H1 (cell line): ENCODE data around the gene PITPNC1. TPM values are rescaled to one million over a fixed set of nuclear protein-coding genes. Genes with fewer than 3 reads are reported as not detected.

Source experiments
- CTCF ChIA-PET: fragments of 300-600 bp; sonication (Branson Sonifier 250); formaldehyde crosslinking; loops from one replicate; lab custom pipeline; 2021; ENCODE audit not compliant: partially characterized antibody; lab: Charles Lee
- POLR2A ChIA-PET: fragments of 300-600 bp; sonication (Branson Sonifier 250); formaldehyde crosslinking; loops from one replicate; lab custom pipeline; 2021; ENCODE audit warnings: inconsistent platforms; ENCODE audit not compliant: partially characterized antibody; lab: Charles Lee
- DNase-seq, 2 experiments: peaks; one replicate each; pipeline versions ENCODE4 v3.0.0 to v3.0.0-alpha.2; 2010 to 2022; ENCODE audit warnings: low spot score in 2 of 2, low read depth in 1 of 2, mixed read lengths in 1 of 2
- FAIRE-seq: peaks from 2 replicates; lab custom pipeline; 2011; peaks lifted over from hg19 to GRCh38; lab: Jason Lieb, UNC
- H2AFZ ChIP-seq: 2 replicates; pipeline ENCODE4 v1.8.1; 2012; ENCODE audit warnings: low read length, inconsistent platforms
- H2AK5ac ChIP-seq: 2 replicates; pipeline ENCODE4 v1.6.1; 2013; ENCODE audit warnings: low read depth, low read length
- H2BK120ac ChIP-seq: replicated peaks from 2 replicates; pipeline ENCODE3; 2013; ENCODE audit warnings: low read depth, low read length, inconsistent platforms
- H2BK12ac ChIP-seq: 2 replicates; pipeline ENCODE4 v1.6.1; 2013; ENCODE audit warnings: low read depth, low read length
- H2BK15ac ChIP-seq: 2 replicates; pipeline ENCODE4 v1.6.1; 2013; ENCODE audit warnings: low read length
- H2BK20ac ChIP-seq: 2 replicates; pipeline ENCODE4 v1.6.1; 2013; ENCODE audit warnings: low read length
- H2BK5ac ChIP-seq: 2 replicates; pipeline ENCODE4 v1.6.1; 2013; ENCODE audit warnings: low read depth, low read length
- H3K14ac ChIP-seq: 2 replicates; pipeline ENCODE4 v1.6.1; 2013; ENCODE audit warnings: inconsistent platforms; ENCODE audit not compliant: insufficient read length
- H3K18ac ChIP-seq: 2 replicates; pipeline ENCODE4 v1.6.1; 2013; ENCODE audit warnings: low read length; ENCODE audit errors: extremely low read depth
- H3K23ac ChIP-seq: 2 replicates; pipeline ENCODE4 v1.6.1; 2013; ENCODE audit warnings: inconsistent platforms; ENCODE audit not compliant: insufficient read length
- H3K23me2 ChIP-seq: 2 replicates; pipeline ENCODE4 v1.6.1; 2013; ENCODE audit warnings: low read depth, low read length
- H3K27ac ChIP-seq: 2 replicates; pipeline ENCODE4 v1.6.1; 2011; ENCODE audit warnings: low read depth, low read length, inconsistent platforms
- H3K27me3 ChIP-seq, 4 experiments: replicated peaks in 1 of 4; 1 replicate in 1 of 4; 2 replicates in 3 of 4; pipeline versions ENCODE4 v1.6.1 to v1.8.1; 2011 to 2013; ENCODE audit warnings: low read length in 3 of 4, mild to moderate bottlenecking in 3 of 4, inconsistent platforms in 2 of 4, mixed read lengths in 2 of 4, moderate library complexity in 1 of 4; ENCODE audit not compliant: control insufficient read depth in 3 of 4, insufficient read depth in 3 of 4; ENCODE audit errors: extremely low read depth in 1 of 4
- H3K36me3 ChIP-seq, 4 experiments: 2 replicates each; pipeline versions ENCODE4 v1.6.1 to v1.8.1; 2011 to 2013; ENCODE audit warnings: mild to moderate bottlenecking in 4 of 4, low read length in 3 of 4, moderate library complexity in 2 of 4, control low read depth in 1 of 4, inconsistent platforms in 1 of 4; ENCODE audit not compliant: insufficient read depth in 4 of 4, control insufficient read depth in 2 of 4
- H3K4ac ChIP-seq: replicated peaks from 2 replicates; pipeline ENCODE3; 2013; ENCODE audit warnings: low read length, low read depth, mixed read lengths, inconsistent platforms; ENCODE audit not compliant: insufficient read length
- H3K4me1 ChIP-seq, 4 experiments: replicated peaks in 1 of 4; 1 replicate in 1 of 4; 2 replicates in 3 of 4; pipeline versions ENCODE4 v1.6.1 to v1.8.1; 2011 to 2013; ENCODE audit warnings: low read length in 3 of 4, inconsistent platforms in 2 of 4, mixed read lengths in 1 of 4; ENCODE audit not compliant: insufficient read depth in 4 of 4, control insufficient read depth in 3 of 4
- H3K4me2 ChIP-seq, 2 experiments: 2 replicates each; pipeline versions ENCODE4 v1.6.1 to v1.8.1; 2011 to 2013; ENCODE audit warnings: low read depth in 2 of 2, low read length in 2 of 2, control low read depth in 1 of 2, inconsistent platforms in 1 of 2, mild to moderate bottlenecking in 1 of 2; ENCODE audit not compliant: insufficient read depth in 1 of 2
- H3K4me3 ChIP-seq, 4 experiments: fragments of 200-600, 300-600 bp in 1 of 4; sonication (generic), shearing (Covaris generic), sonication (Bioruptor Twin) in 1 of 4; 2 replicates each; pipeline versions ENCODE4 v1.5.1 to v1.8.1; 2011 to 2016; ENCODE audit warnings: low read length in 4 of 4, low read depth in 3 of 4, control low read depth in 2 of 4, inconsistent platforms in 2 of 4, mild to moderate bottlenecking in 2 of 4, mixed read lengths in 1 of 4, moderate library complexity in 1 of 4; ENCODE audit not compliant: insufficient read depth in 2 of 4; ENCODE audit errors: extremely low read depth in 1 of 4
- H3K56ac ChIP-seq: replicated peaks from 2 replicates; pipeline ENCODE3; 2013; ENCODE audit warnings: low read depth, mild to moderate bottlenecking, mixed read lengths, low read length, inconsistent platforms; ENCODE audit not compliant: insufficient read length
- H3K79me1 ChIP-seq: 2 replicates; pipeline ENCODE4 v1.6.1; 2013; ENCODE audit warnings: low read depth, low read length, control low read depth
- H3K79me2 ChIP-seq, 2 experiments: 2 replicates each; pipeline versions ENCODE4 v1.6.1 to v1.8.1; 2012 to 2013; ENCODE audit warnings: low read length in 2 of 2, mild to moderate bottlenecking in 2 of 2, inconsistent platforms in 1 of 2; ENCODE audit not compliant: insufficient read depth in 2 of 2, control insufficient read depth in 1 of 2
- H3K9ac ChIP-seq, 4 experiments: replicated peaks in 1 of 4; 1 replicate in 1 of 4; 2 replicates in 3 of 4; pipeline versions ENCODE4 v1.6.1 to v1.8.1; 2011 to 2013; ENCODE audit warnings: low read depth in 3 of 4, low read length in 3 of 4, control low read depth in 2 of 4, mild to moderate bottlenecking in 2 of 4, moderate library complexity in 2 of 4, inconsistent platforms in 1 of 4; ENCODE audit errors: extremely low read depth in 1 of 4
- H3K9me3 ChIP-seq, 2 experiments: 2 replicates each; pipeline versions ENCODE4 v1.6.1 to v1.8.1; 2012 to 2013; ENCODE audit warnings: mild to moderate bottlenecking in 2 of 2, moderate library complexity in 2 of 2, control low read depth in 1 of 2, inconsistent platforms in 1 of 2, low read depth in 1 of 2, low read length in 1 of 2, mixed read lengths in 1 of 2; ENCODE audit not compliant: insufficient read depth in 2 of 2
- H4K20me1 ChIP-seq, 2 experiments: replicated peaks in 1 of 2; 2 replicates each; pipeline versions ENCODE3 to v1.8.1; 2011 to 2013; ENCODE audit warnings: inconsistent platforms in 2 of 2, low read length in 2 of 2, mild to moderate bottlenecking in 1 of 2; ENCODE audit not compliant: insufficient read depth in 2 of 2, control insufficient read depth in 1 of 2
- H4K5ac ChIP-seq: 2 replicates; pipeline ENCODE4 v1.6.1; 2013; ENCODE audit warnings: low read length, low read depth, mixed read lengths, inconsistent platforms; ENCODE audit not compliant: insufficient read length
- H4K8ac ChIP-seq: 2 replicates; pipeline ENCODE4 v1.8.0; 2013; ENCODE audit warnings: mild to moderate bottlenecking, moderate library complexity, low read length, inconsistent platforms; ENCODE audit not compliant: insufficient read depth; ENCODE audit errors: extremely low read depth
- H4K91ac ChIP-seq: replicated peaks from 2 replicates; pipeline ENCODE3; 2013; ENCODE audit warnings: low read length, mixed read lengths, inconsistent platforms; ENCODE audit not compliant: insufficient read length
- CHD1 ChIP-seq: IDR thresholded peaks from 2 replicates; pipeline ENCODE4 v1.6.1; 2012; ENCODE audit warnings: low read depth, low read length, improper control_type of control experiment
- CHD2 ChIP-seq: IDR thresholded peaks from 2 replicates; pipeline ENCODE4 v1.6.1; 2012; ENCODE audit warnings: low read length, improper control_type of control experiment
- CREB1 ChIP-seq: IDR thresholded peaks from 2 replicates; pipeline ENCODE4 v1.6.1; 2012; ENCODE audit warnings: inconsistent platforms
- EGR1 ChIP-seq: IDR thresholded peaks from 2 replicates; pipeline ENCODE4 v1.6.1; 2011; ENCODE audit warnings: low read depth, low read length, borderline replicate concordance
- FOSL1 ChIP-seq: IDR thresholded peaks from 2 replicates; pipeline ENCODE4 v1.6.1; 2011; ENCODE audit warnings: mild to moderate bottlenecking, low read depth, low read length, moderate library complexity; ENCODE audit not compliant: insufficient read depth
- HDAC6 ChIP-seq: IDR thresholded peaks from one replicate; pipeline ENCODE4 v1.7.1; 2012; ENCODE audit warnings: low read depth, mild to moderate bottlenecking, inconsistent platforms, low read length, moderate library complexity
- KDM1A ChIP-seq: fragments of 200-600, 300-600 bp; sonication (generic); IDR thresholded peaks from 2 replicates; pipeline ENCODE4 v1.7.1; 2016; ENCODE audit warnings: mild to moderate bottlenecking, low read length, borderline replicate concordance
- MAFK ChIP-seq: IDR thresholded peaks from 2 replicates; pipeline ENCODE4 v1.6.1; 2012; ENCODE audit warnings: low read depth, mild to moderate bottlenecking, improper control_type of control experiment, low read length
- POU5F1 ChIP-seq: IDR thresholded peaks from 2 replicates; pipeline ENCODE4 v1.6.1; 2011; ENCODE audit warnings: low read depth, mild to moderate bottlenecking, low read length, moderate library complexity
- RXRA ChIP-seq: IDR thresholded peaks from 2 replicates; pipeline ENCODE4 v1.6.1; 2011; ENCODE audit warnings: low read depth, mild to moderate bottlenecking, low read length, moderate library complexity; ENCODE audit not compliant: insufficient read depth
- SAP30 ChIP-seq: fragments of 300-600 bp; sonication (generic); IDR thresholded peaks from 2 replicates; pipeline ENCODE4 v1.7.1; 2012; ENCODE audit warnings: low read length, moderate library complexity, mild to moderate bottlenecking, inconsistent platforms; ENCODE audit not compliant: insufficient read depth, insufficient replicate concordance
- SP1 ChIP-seq: IDR thresholded peaks from 2 replicates; pipeline ENCODE4 v1.6.1; 2011; ENCODE audit warnings: low read depth, low read length
- SP4 ChIP-seq: IDR thresholded peaks from 2 replicates; pipeline ENCODE4 v1.6.1; 2012; ENCODE audit warnings: low read length, inconsistent platforms
- SRF ChIP-seq: IDR thresholded peaks from 2 replicates; pipeline ENCODE4 v1.6.1; 2011; ENCODE audit warnings: mild to moderate bottlenecking, low read depth, low read length, moderate library complexity
- TBP ChIP-seq: IDR thresholded peaks from 2 replicates; pipeline ENCODE4 v1.6.1; 2011; ENCODE audit warnings: low read depth, low read length, improper control_type of control experiment
- WGBS, 2 experiments: shearing (Covaris generic) in 1 of 2; methylation state at CpG; one replicate each; pipeline versions ENCODE4 v1.1.6 to v1.1.7; 2013 to 2015; ENCODE audit warnings: low lambda C conversion rate in 2 of 2, mixed read lengths in 2 of 2, inconsistent platforms in 1 of 2, low coverage in 1 of 2, missing lambda C conversion rate in 1 of 2; ENCODE audit not compliant: insufficient replicate concordance in 2 of 2, insufficient coverage in 1 of 2, insufficient read length in 1 of 2; ENCODE audit errors: extremely low coverage in 1 of 2, missing lambda C conversion rate in 1 of 2; 5-methylcytosine and 5-hydroxymethylcytosine counted together
- polyA plus RNA-seq, 7 experiments: library from polyadenylated mRNA; depleted of rRNA in 3 of 7; stranded (reverse) in 5 of 7; unstranded in 2 of 7; fragments of >200 nt in 5 of 7; fragments of 200-250 nt in 2 of 7; gene quantifications; 1 replicate in 5 of 7; 2 replicates in 1 of 7; 4 replicates in 1 of 7; pipeline versions ENCODE4 v1.2.1 to v1.2.3, GENCODE V29; 2011 to 2013; ENCODE audit warnings: missing spikeins in 2 of 7, mixed read lengths in 2 of 7
- total RNA-seq: library from RNA; stranded (reverse); fragmentation: NEBNext Ultra II Directional; extraction: Animal tissue kit (Norgen Biotek cat#: 25700); gene quantifications from 2 replicates; pipeline ENCODE4 v1.2.1, GENCODE V29; 2021

The PITPNC1 gene
- total and polyA plus RNA-seq, 2 of the 8 experiments (the other 6 are each of a cell fraction or from before 2014, with no cell fraction given), result 17.6 to 54.7 TPM

DNA sequence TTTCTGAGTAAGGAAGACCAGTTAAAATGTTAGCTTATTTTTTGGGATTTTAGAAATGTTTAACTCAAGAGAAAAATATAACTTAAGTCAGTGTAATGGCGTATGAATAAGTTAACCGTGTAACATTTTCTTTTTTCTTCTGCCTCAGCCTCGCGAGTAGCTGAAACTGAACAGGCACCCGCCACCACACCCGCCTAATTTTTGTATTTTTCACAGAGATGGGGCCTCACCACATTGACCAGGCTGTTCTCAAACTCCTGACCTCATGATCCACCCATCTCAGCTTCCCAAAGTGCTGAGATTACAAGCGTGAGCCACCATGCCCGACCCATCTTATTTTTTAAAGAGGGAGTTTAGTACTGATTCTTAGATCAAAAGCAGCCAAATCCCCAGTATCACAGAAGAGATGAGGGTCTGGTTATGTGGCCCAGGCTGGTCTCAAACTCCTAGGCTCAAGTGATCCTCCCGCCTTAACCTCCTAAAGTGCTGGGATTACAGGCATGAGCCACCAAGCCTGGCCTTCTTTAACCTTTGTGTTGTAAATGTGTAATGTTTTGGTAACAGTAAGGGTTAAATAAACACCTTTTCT, 16.8 kb downstream of the PITPNC1 start:
- H3K18ac ChIP-seq, result no peak overlapping the region
- H3K23ac ChIP-seq, result no peak overlapping the region
- no peak overlapping the region for H4K5ac ChIP-seq
- no peak overlapping the region for H4K91ac ChIP-seq
- H3K27me3 ChIP-seq, result no peaks in the 10 kb centered on the region
- H3K9ac ChIP-seq, result no peak overlapping the region
- H2BK120ac ChIP-seq, result no peak overlapping the region
- H3K79me1 ChIP-seq, result no peaks in the 10 kb centered on the region; the same call in none of the 2 replicates
- no peak overlapping the region for H2BK5ac ChIP-seq
- 87% methylated on average over 9 of the region's 9 CpGs; no CpG with 5 or more reads in 1 of the 2 experiments for WGBS, 2 experiments
- H3K36me3 ChIP-seq, result 0 out of 8 replicates have a peak, but pooled peaks cover 0 to 3% (median 0%) of the 10 kb centered on the region in 4 experiments
- no peak overlapping the region for H3K4ac ChIP-seq
- no peaks in the 10 kb centered on the region for H3K23me2 ChIP-seq
- H3K4me1 ChIP-seq, result no peaks in the 10 kb centered on the region; a peak in 3 of 7 replicates
- no peak overlapping the region for H3K4me2 ChIP-seq
- H3K9me3 ChIP-seq, result peaks cover 0 to 2% of the 10 kb centered on the region in 2 experiments; a peak in 1 of 4 replicates
- H2BK12ac ChIP-seq, result no peak overlapping the region
- H3K14ac ChIP-seq, result no peak overlapping the region
- H2BK20ac ChIP-seq, result no peak overlapping the region
- H2AK5ac ChIP-seq, result no peak overlapping the region
- H3K79me2 ChIP-seq, result peaks cover 2 to 80% of the 10 kb centered on the region in 2 experiments
- ChIA-PET CTCF (interaction anchor here (0.6 to 1.5 kb wide), 7 partner anchors 9 to 216 kb away, joined by 3 to 6 read pairs (median 3); no protein-coding TSS in a partner anchor), POLR2A (no interaction called here)
- FAIRE-seq, result no peak
- H4K8ac ChIP-seq, result no peak overlapping the region
- no peak overlapping the region for H2AFZ ChIP-seq
- H3K27ac ChIP-seq, result no peak overlapping the region
- H3K4me3 ChIP-seq, result no peak overlapping the region
- H3K56ac ChIP-seq, result no peak overlapping the region
- H2BK15ac ChIP-seq, result no peak overlapping the region
- no peak for DNase-seq
- H4K20me1 ChIP-seq, result peaks cover 0 to 2% of the 10 kb centered on the region in 2 experiments
- TF ChIP-seq TBP (no peak), POU5F1 (no peak), HDAC6 (no peak), CREB1 (no peak), KDM1A (no peak), SP4 (no peak), SP1 (no peak), CHD2 (no peak), CHD1 (no peak), SAP30 (no peak), FOSL1 (no peak), RXRA (no peak), MAFK (no peak), EGR1 (no peak), SRF (no peak)
